Activated CD4-positive, alpha-beta T cell treated with anti-CD3 and anti-CD28 coated beads for 1 hour (primary cell): ENCODE measurements around the gene GXYLT2.
A peak's percentile ranks its signal among the peaks of the same experiment; 100 is the strongest.

Source experiments
- DNase-seq: peaks from one replicate; pipeline ENCODE4 v3.0.0-alpha.2; 2020

The GXYLT2 gene

DNA sequence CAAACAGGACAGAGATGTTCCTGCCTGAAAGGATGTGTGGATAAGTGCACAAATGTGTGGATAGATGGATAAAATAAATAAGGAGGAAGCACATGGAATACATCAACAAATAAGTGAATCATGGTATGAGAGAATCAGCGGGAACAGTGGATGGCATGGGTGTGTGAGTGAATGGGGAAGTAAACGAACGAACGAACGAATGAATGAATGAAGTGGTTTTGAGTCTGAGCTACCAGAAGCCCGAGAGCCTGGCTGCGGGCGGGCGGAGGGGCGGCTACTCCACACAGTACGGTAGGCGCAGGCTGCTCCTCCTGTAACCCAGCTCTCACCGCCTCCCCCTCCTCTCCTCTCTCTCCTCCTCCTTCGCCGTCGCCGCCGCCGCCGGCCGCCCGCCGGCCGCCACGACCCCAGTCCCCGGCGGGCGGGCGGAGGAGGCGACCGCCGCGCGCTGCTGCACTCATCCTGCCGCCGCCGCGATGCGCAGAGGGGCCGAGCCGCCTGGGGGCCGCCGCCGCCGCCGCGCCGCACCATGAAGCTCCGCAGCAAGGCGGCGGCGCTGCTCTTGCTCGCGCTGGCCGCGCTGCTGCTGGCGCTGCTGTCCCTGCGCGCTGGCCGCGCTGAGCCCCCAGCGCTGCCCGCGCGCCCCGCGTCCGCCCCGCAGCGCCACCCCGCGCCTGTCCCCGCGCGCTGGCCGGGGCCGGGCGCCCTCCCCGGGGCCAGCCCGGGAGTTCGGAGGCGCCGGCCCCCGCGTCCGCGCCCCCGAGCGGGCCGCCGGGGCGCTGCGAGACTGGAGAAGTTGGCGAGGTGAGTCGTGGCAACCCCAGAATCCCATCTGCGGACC is at the start of gene GXYLT2:
TSS of gene GXYLT2 (plus strand) at position 342 of the 841 bp plus-strand sequence. CDS start at position 530, 188 bp downstream.
- no peak for DNase-seq

DNA sequence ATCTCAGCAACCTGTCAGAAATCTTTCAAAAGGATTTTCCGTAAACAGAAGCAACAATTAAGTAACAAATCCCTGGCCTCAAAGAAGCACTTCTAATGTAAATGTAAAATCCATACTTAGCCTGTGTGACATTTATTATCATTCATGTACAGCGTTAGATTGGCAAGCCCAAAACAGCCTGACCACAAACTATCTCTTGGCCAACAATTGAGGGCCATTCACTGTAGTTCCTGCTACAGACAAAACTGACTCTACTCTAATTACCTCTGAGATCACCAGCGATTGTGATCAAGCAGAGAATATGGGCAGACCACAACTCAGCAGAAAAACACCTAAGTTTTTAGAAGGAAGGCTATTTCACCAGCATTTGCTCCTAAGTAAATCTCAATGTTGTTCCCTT is 48.8 kb upstream of the GXYLT2 start:
- no peak for DNase-seq

GRCh38 chr3:72844436-72844993 is 43.3 kb upstream of the GXYLT2 start:
- no peak for DNase-seq

DNA sequence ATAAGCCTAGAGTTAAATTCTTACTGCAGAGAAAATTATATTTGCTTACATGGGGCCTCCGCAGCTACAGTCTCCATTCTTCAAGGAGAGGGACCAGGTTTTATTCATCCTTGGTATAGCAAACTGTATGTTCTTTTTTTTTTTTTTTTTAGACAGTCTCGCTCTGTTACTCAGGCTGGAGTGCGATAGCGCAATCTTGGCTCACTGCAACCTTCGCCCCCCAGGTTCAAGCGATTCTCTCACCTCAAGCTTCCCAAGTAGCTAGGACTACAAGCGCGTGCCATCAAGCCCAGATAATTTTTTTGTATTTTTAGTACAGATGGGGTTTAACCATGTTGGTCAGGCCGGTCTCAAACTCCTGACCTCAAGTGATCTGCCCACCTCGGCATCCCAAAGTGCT is 41.7 kb upstream of the GXYLT2 start:
- DNase-seq: no peak

DNA sequence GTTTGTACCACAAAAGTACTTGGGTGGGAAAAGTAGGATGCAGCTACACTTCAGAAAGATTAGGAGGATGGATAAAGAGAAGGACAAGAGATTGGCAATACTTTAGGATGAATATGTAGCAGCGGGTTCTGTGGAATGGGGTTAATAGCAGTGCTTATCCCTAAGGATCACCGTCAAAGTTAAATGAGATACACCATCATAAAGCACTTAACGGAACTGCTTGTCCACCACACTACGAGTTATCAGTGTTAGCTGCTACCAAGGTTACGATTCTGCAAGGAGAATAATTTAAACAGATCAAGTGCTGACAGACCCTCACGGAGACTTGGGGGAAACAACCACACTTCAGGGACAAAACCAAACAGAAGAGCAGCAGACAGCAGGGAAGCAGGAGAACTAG is 40.6 kb upstream of the GXYLT2 start:
- no peak for DNase-seq

- DNase-seq: peak; percentile 91
These were observed 39.8 kb upstream of the GXYLT2 start, which contains the start of gene SHQ1 for GRCh38 chr3:72847751-72848702. TSS of gene SHQ1 (minus strand) at chr3:72848445. CDS start at chr3:72848340, 105 bp downstream.

DNA sequence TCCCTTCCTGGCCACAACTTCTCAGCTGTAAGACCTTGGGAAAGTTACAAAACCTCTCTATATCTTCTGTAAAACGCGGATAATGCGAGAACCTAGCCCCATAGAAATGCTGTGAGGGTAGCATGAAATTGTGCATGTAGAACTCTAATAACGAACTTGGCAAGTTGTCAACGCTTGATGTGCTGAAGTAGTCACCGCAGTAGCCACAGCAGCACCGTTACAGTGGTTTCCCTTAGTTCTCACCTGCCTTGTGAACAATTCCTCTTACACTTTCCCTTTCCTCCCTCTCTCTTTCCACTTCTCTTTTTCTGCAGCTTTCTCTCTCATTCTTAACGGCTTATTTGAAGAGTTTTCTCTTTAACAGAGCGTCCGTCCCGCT is 39.2 kb upstream of the GXYLT2 start:
- no peak for DNase-seq

DNA sequence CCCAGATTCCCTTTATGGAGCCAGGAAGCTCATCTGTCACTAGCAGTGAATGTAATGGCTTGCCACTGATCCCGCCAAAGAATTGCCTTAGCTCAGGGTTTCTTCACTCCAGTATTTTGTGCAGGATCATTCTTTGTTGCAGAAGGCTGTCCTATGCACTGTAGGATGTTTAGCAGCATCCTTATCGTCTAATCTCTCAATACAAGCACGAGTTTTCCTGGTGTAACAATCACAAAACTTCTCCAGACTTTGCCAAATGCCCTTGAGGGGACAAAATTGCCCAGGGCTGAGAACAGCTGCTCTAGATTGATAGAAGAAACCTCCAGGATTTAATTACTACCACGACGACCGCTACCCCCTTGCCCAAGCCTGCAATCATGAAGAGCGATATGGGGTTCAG is 32.8 kb upstream of the GXYLT2 start:
- no peak for DNase-seq

DNA sequence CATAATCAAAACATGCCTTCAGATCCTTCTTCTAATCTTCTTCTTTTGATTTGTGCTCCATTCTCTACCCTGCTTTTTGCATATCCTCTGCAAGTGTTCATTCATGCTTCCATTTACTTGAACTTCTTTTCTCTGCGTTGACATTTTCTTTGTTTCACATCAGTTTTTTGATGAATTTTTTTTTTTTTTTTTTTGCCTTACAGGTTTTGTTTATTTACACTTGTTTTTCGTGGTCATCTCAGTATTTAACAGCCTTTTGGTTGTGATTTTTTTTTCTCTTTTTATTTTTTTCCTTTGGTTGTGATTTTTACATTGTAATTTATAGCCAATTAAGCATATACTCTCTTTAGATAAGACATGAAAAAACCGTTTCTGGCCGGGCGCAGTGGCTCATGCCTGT is 27.8 kb upstream of the GXYLT2 start:
- no peak for DNase-seq

DNA sequence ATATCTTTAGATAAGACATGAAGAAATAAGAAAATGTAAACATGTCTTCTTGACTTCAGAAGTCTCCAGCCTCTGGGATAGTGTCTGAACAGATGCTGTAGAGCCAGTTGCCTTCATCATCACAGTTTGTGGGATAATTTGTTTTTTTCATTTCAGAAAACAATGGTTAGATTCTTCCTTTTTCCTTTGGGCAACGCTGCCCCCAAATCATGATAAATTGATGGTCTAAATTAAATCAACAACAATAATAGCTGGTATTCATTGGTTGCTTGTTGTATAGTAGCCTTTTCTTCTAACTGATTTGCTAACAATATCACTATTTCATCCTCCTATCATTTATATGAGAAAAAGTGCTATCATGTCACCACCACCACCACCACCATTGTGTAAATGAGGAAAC is 27.0 kb upstream of the GXYLT2 start:
- no peak for DNase-seq

GRCh38 chr3:72862314-72863090 is 25.3 kb upstream of the GXYLT2 start:
- DNase-seq: no peak

DNA sequence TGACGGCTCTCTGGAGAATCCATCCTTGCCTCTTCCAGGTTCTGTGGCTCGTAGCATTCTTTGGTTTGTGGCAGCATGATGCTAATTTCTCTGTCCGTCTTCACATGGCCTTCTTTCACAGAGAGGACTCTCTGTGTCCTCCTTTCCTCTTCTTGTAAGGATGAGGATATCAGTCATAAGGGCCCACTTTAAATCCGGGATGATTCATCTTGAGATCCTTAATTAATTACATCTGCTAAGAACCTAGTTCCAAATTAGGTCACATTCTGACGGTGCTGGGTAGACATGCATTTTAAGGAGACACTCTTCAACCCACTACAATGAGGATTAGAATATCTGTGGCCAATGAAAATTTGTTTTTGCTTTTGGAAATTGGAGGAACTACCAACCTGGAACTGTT is 15.7 kb upstream of the GXYLT2 start:
- DNase-seq: no peak

DNA sequence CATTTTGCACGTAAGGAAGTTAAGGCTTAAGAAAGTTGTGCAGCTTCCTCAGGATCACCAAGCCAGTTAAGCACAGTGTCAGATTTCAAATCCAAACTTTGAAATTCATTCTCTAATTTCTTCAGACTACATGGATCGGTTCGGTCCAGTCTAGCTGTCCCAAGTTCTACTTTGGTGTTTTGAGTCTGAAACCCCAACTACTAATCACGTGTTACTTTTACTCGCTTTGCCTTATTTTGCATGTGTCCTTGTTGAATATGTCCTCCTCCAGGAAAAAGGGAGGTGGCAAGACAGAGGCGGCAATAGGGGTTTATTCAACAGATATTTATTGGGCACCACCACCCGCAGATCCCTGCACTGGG is 522 bp upstream of the GXYLT2 start:
- no peak for DNase-seq

GRCh38 chr3:72888546-72889309 is 882 bp downstream of the GXYLT2 start:
- no peak for DNase-seq

- no peak for DNase-seq
These were observed 1.7 kb downstream of the GXYLT2 start for GRCh38 chr3:72889310-72890165.

DNA sequence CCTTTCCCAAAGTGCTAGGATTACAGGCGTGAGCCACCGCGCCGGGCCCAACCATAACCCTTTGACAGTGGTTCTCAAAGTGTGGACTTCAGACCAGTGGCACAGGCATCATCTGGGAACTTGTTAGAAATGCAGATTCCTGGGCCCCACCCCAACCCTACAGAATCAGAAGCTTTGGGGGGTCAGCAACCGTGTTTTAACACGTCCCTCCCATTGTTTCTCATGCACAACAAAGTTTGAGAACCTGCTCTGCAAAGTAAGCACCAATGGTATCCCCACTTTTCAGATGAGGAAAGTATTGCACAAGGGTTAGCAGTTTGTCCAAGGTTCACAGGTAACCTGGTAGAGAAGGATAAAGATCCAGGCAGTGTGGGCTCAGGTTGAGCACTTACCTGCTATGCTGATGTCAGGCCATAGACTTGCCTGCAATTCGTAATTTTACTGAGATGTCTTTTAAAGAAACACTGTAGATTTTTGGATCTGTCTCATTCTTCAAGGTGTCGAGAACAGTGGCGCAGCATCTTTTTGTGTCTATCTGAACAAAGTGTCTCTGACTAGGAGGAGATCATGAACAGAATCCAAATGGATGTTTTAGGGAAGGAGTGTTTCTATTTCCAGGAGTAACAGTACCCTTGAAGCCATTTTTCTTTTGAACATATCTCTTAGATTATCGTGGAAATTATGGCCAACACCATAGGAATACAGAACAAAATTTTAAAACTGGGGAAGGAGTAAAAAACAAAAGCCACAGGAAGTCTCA is 2.5 kb downstream of the GXYLT2 start:
- no peak for DNase-seq

- no peak for DNase-seq
These were observed 3.4 kb downstream of the GXYLT2 start for GRCh38 chr3:72891053-72891855.

DNA sequence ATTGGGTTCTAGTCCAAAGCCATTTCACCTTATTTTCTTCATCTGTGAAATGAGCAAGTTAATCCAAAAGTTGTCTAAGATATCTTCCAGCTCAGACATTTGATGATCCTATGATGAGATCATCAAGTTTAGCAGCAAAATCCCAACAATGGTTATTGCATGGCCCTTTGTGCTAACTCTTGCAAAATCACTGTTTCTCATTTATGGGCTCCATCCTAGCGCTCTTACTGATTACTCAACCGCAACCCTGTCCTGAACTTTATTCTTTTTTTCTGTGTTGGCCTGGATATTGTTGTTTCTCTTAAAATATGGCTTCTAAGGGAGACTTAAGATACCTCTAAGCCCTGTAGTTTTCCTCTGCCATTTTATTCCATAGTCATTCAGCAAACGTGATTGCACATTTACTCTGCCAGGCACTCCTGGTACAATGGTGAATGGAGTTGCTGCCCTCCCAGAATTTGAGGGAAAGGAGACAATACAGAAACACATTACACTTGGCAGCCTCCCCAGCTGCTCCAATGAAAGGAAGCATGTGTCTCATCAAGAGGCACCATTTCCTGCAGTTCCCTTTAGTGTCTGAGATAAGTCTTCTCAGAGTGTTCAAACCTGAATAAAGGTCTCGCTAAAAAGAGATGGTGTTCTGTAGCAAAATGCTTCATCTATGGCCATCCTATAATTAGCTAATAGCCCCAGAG is 4.4 kb downstream of the GXYLT2 start:
- DNase-seq: no peak

- DNase-seq: no peak
These were observed 5.0 kb downstream of the GXYLT2 start for GRCh38 chr3:72892870-72893269.
